ENCODE data around the gene TSSK6.

Gene TSSK6

DNA sequence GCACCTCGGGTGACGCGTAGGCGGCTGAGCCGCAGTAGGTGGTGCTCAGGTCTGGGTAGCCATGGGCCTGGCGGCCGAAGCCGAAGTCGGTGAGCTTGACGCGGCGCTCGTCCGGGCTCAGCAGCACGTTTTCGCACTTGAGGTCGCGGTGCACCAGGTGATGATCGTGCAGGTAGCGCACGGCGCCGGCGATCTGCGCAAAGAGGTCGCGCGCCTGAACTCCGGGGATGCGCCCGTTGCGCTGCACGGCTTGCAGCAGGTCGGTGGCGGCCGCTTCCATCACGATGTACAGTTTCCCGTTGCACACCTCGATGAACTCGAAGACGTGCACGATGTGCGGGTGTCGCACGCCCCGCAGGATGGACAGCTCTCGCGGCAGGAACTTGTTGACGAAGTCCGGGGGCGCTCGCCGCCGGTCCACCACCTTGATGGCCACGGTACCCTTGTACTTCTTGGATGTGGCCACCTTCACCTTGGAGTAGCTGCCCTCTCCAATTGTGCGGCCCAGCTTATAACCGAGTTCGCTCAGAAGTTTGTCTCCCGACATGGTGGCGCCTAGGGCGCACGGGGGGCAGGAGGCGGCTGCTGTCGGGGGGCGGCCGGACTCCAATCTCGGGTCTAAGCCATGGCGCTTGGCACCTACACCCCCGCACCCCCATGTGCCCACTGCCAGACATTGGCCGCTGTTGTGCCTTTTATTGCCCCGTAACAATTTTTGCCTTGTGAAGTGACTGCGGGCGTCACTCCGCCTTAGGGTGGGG is at the start of gene TSSK6:
Gene TSSK6 (minus strand): TSS at position 668 of the 761 bp plus-strand sequence. CDS start 121 bp downstream, at position 547.
- no peak for DNase-seq

GRCh38 chr19:19563348-19563848 is 48.0 kb upstream of the TSSK6 start:
- DNase-seq: no peak

- DNase-seq: no peak
These were observed 47.5 kb upstream of the TSSK6 start for GRCh38 chr19:19562665-19563347.

DNA sequence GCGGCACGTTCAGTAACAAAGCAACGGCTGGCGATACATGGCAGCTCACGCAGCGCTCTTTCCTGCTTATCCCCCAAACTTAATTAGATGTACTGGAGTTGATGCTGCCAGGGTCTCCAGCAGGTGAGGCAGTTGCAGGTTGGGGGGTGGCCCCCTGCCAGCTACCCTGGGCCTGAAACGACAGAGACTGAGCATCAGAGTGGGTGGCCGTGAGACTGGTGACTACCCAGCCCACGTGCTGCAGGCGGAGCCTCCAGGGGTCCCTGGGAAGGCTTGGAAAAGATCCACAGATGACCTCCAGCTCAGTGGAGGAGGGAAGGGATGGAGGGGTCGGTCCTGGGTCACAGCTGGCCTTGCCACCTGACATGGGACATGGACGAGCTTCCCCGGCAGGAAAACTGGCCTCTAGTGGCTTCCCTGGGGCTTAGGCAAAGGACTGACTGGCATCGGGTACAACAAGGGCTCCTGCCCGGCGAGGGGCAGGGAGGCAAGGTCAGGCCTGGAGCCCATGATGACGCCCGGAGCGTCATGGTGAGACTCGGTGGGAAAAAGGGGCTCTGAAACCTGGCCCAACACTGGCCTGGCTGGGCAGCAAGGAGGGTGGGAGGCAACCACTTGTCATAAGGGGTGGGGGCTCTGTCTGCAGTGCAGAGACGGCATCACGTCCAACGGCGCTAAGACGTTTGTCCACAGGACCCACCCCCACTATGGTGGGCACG is 46.8 kb upstream of the TSSK6 start:
- no peak for DNase-seq

DNA sequence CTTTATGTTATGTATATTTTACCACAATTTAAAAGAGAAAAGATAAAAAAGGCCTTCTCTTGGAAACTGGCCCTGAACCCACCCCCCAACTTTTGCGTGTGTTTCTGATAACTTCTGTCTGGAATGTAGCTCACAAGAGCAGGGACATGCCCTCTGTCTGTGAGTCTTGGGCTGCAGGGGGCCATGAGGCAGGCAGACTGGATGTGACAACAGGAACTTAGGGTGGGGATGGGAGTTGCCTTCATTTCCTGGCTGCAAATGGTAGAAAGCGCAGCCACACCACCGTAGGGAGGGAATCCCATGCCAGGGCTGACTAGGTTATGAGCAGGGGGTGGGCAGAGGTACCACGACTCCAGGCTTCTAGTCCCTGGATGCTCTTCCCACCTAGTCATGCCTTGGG is 44.6 kb upstream of the TSSK6 start:
- DNase-seq: no peak

DNA sequence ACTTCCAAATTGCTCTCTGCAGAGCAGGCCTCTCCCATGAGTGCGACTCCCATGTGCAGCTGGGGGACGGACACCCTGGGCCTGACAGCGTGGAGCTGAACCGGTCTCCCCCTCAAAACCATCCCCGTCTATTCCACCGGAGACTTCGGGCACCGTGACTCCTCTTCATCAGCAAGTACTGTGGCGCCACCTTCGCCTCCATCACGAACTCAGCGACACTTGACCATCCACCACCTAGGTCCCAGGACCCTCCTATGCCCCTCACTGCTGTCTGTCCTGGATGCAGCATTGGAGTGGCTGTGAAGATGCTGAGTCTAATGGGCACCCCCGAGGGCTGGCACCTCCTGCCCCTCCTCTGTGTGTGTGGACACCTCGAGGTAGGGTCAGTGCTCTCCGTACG is 43.3 kb upstream of the TSSK6 start:
- no peak for DNase-seq

DNA sequence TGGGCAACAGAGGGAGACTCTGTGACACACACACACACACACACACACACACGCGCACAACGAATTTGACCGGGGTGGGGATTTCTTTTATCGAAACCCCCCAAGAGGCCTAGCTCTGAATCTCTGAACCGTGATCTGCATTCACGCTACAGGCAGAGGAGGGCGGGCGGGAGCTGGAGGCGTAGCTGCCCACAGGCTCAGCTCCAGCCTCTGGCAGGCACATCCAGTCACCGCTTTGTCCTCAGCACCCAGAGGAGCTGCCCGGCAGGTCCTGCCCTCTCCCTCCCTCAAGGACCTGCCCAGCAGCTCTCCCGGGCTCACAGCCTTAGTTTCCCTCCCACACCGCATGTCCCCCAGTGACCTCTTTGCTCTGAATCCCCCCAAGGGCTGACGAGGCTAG is 42.7 kb upstream of the TSSK6 start:
- no peak for DNase-seq

- peak; percentile 79 for DNase-seq
These were observed 39.0 kb upstream of the TSSK6 start for GRCh38 chr19:19554074-19555023.

DNA sequence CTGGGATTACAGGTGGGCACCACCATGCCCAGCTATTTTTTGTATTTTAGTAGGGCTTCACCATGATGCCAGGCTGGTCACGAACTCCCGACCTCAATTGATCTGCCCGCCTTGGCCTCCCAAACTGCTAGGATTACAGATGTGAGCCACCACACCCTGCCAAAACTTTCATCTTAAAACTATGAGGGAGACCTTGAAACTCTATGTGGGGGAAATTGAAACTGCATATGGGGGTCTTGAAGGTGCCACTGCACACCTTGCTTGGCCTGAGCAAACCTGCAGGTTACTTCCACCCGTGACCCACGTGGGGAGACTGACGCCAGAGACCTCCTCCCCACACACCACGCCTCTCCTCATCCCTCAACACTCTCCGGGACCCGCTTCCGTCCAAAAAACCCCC is 38.3 kb upstream of the TSSK6 start:
- DNase-seq: no peak

- DNase-seq: peak; percentile 56
These were observed 37.5 kb upstream of the TSSK6 start for GRCh38 chr19:19552798-19553197.

DNA sequence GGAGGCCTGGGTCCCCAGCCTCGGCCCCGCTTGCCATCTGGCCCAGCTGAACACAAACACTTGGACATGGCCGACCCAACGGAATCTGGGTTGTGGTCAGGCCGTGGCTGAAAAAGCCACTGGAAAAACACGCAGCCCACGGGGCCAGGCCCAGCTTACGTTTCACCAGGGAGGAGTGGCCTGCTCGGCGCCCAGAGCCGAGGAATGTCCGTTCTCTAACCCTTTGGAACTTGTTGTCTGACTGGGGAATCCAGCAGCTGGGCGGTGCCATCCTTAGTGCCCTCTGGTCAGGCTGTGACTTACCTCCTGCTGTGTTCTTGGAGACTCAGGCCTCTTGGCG is 36.5 kb upstream of the TSSK6 start:
- DNase-seq: no peak

- DNase-seq: no peak
These were observed 35.9 kb upstream of the TSSK6 start for GRCh38 chr19:19550972-19551852.

DNA sequence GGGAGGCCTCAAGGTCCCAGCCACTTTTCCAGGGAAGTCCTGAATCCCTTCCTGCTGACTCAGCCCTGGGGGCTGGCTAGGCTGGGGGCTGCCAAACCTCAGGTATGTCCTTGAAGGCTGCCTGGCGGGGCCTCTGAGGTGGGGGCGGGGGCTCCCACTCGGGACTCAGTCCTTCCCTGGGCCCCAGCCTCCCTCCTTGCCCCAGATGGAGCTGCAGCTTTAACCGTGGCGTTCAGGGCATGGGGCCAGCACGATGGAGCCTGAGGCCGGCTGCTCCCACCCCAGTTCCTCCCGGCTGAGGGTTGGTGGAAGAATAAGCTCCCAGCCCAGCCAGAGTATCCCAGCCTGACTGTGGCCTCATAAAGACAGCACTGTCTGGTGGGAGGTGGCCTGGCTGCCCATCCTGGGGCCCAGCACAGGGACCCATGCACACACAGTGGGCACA is 35.2 kb upstream of the TSSK6 start:
- DNase-seq: no peak

GRCh38 chr19:19549804-19550464 is 34.6 kb upstream of the TSSK6 start:
- no peak for DNase-seq

DNA sequence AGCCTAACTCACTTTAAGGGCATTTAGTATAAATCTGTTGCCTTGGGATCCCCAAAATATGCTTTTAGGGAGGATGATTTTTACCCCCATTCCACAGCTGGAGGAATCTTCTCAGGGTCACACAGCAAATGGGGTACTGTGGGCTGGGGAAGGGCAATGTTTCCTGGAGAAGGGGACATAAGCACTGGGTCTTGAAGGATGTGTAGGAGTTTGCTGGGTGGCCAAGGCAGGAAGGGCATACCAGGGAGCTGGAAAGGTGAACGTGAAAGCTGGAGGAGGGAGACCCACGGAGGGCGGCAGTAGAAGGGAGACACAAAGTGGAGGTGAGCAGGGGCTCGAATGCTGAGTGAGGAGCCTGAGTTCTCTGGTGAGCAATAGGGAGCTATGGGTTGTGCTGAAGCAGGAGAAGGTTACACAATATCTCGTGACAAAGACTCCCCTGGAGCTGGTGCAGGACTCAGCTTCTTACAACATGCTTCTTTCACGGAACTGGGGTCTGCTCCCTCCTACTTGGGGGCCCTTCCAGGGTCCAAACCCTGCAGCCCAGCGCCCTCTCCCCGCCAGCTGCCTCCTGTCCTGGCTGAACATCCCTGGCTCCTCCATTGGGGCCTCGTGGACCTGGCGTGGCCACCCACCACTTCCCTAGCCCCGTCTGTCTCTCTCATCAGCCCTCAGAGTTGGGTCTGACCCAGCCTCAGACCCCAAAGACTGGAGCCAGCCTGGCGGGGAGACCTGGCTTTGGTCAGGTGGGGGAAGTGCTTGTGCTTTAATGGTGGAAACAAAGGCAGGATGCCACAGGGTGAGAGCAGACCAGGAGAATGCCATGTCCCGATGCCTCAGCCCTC is 33.8 kb upstream of the TSSK6 start:
- DNase-seq: no peak

DNA sequence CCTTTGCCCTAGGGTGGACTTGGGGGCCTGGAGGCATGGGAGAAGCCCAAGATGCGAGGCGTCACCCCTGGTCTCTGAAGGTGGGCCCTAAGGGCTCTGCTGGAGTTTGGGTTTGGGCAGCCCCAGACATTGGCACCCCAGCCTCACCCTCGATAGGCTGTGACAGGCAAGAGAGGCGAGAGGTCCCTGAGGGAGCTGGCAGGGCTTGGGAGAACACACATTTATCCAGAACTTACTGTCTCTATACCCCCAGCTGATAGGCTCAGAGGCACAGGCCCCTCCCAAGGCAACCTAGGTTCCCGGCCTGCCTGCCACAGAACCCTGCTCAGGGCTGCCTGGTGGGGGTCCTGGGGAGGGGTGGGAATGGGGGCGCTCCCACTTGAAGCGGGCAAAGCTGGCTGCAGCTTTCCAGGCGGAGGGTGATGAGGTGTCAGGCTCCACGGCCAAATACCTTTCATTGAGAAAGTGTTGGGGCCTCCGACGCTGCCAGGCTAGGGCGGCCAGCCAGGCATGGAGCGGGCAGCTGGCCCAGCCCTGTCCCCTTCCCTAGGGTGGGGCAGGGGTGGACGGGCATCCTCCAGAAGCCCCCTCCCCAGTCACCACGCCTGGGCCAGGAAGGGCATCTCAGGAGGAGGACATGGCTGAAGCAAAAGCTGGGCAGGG is 32.5 kb upstream of the TSSK6 start:
- no peak for DNase-seq

DNA sequence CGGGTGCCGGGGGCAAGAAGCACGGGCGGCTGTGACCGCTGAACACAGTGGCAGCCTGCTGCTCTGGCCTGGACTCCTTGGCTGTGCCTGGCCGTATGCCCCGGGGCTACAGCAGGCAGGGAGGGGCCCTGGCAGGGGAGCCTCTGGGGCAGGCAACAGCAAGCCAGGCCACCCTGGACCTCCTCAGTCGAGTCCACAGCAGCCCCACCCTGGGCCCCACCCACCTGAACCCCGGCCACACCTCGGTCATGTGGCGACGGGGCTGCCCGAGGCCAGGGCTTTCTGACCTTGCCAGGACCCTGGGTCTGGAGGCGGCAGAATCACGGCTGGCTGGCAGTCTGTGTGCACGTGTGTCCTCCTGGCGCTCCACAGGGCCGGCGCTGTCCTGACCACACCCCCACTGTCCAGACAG is 31.4 kb upstream of the TSSK6 start:
- no peak for DNase-seq

GRCh38 chr19:19545707-19546106 is 30.4 kb upstream of the TSSK6 start:
- DNase-seq: no peak

DNA sequence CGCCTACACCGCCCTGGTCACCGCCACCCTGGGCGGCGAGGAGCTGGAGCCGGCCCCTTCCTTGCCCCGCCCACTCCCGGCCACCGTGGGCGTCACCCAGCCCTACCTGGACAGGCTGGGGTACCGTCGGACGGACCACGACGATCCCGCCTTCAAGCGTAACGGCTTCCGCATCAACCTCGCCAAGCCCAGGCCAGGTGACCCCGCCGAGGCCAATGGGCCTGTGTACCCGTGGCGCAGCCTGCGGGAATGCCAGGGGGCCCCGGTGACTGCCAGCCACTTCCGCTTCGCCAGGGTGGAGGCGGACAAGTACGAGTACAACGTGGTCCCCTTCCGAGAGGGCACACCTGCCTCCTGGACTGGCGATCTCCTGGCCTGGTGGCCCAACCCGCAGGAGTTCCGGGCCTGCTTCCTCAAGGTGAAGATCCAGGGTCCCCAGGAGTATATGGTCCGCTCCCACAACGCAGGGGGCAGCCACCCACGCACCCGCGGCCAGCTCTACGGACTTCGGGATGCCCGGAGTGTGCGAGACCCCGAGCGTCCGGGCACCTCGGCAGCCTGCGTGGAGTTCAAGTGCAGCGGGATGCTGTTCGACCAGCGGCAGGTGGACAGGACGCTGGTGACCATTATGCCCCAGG is 29.7 kb upstream of the TSSK6 start:
- no peak for DNase-seq
